Head of caudate nucleus (tissue), 42 donors: Measurements from ENCODE around the gene IL2RA.
"Not testable (repeated sequence)": the region's sequence is repeated elsewhere in the genome, so short reads cannot be mapped to it uniquely, and the experiment has no call there.

ENCODE experiments used
- DNase-seq, 42 donors: peaks; one replicate each; pipeline versions ENCODE4 v3.0.0 to v3.0.0-alpha.2; 2020 to 2021; ENCODE audit warnings: mixed read lengths in 7 of 42
- intact Hi-C: fragments of 100-400 bp; cut with DNase I; formaldehyde crosslinking; loops from one replicate; pipeline ENCODE4 v1.15.0; 2022

IL2RA gene

GRCh38 chr10:5975641-5976473 is 86.3 kb downstream of the IL2RA start:
- intact Hi-C loops, result no loop called here
- peak in 14 of 42 donors; percentile 9 to 61 (median 30) for DNase-seq

- intact Hi-C loops, result no loop called here
- no peak for DNase-seq
Measured at GRCh38 chr10:5973069-5973468, 89.1 kb downstream of the IL2RA start.

- DNase-seq, result peak in 1 of 42 donors; percentile 4
- intact Hi-C loops, result no loop called here
Measured at GRCh38 chr10:5971886-5972285, 90.3 kb downstream of the IL2RA start.

- peak in 3 of 42 donors; percentile 10 to 40 (median 22) for DNase-seq
- intact Hi-C loops, result no loop called here
Measured at GRCh38 chr10:5971315-5971832, 90.8 kb downstream of the IL2RA start.

GRCh38 chr10:5970527-5970926 is 91.6 kb downstream of the IL2RA start:
- peak in 1 of 42 donors; percentile 6 for DNase-seq
- intact Hi-C loops, result no loop called here

GRCh38 chr10:5970066-5970465 is 92.1 kb downstream of the IL2RA start:
- intact Hi-C loops, result no loop called here

GRCh38 chr10:5968681-5969453 is 93.3 kb downstream of the IL2RA start:
- intact Hi-C loops, result no loop called here
- peak in 3 of 42 donors; percentile 5 to 38 (median 12) for DNase-seq

More at GRCh38 chr10:5970066-5970465, 92.1 kb downstream of the IL2RA start:
- no peak for DNase-seq

- intact Hi-C loops, result no loop called here
- DNase-seq, result peak in 4 of 42 donors; percentile 7 to 38 (median 22)
Measured at GRCh38 chr10:5968037-5968680, 94.0 kb downstream of the IL2RA start.

- DNase-seq, result peak in 5 of 42 donors; percentile 1 to 32 (median 6)
Measured at GRCh38 chr10:5965266-5965665, 96.9 kb downstream of the IL2RA start.

GRCh38 chr10:5964736-5965135 is 97.4 kb downstream of the IL2RA start:
- peak in 5 of 42 donors; percentile 3 to 23 (median 13) for DNase-seq
- intact Hi-C loops, result no loop called here

More at GRCh38 chr10:5965266-5965665, 96.9 kb downstream of the IL2RA start:
- intact Hi-C loops, result no loop called here

GRCh38 chr10:5963591-5963990 is 98.6 kb downstream of the IL2RA start:
- intact Hi-C loops, result no loop called here
- DNase-seq, result peak in 4 of 42 donors; percentile 6 to 30 (median 25)

GRCh38 chr10:5963071-5963470 is 99.1 kb downstream of the IL2RA start:
- intact Hi-C loops, result no loop called here
- peak in 4 of 42 donors; percentile 5 to 34 (median 18) for DNase-seq

- peak in 4 of 42 donors; percentile 1 to 27 (median 18) for DNase-seq
- intact Hi-C loops, result not testable (repeated sequence)
Measured at GRCh38 chr10:5962358-5962940, 99.7 kb downstream of the IL2RA start.

GRCh38 chr10:5961405-5962100 is 100.6 kb downstream of the IL2RA start:
- intact Hi-C loops, result no loop called here
- DNase-seq, result peak in 4 of 42 donors; percentile 7 to 22 (median 11)

GRCh38 chr10:5960973-5961275 is 101.2 kb downstream of the IL2RA start:
- DNase-seq, result peak in 1 of 42 donors; percentile 2
- intact Hi-C loops, result not testable (repeated sequence)
